ENCODE data around the gene ITPR1.

- TF ChIP-seq, protein P1, sequence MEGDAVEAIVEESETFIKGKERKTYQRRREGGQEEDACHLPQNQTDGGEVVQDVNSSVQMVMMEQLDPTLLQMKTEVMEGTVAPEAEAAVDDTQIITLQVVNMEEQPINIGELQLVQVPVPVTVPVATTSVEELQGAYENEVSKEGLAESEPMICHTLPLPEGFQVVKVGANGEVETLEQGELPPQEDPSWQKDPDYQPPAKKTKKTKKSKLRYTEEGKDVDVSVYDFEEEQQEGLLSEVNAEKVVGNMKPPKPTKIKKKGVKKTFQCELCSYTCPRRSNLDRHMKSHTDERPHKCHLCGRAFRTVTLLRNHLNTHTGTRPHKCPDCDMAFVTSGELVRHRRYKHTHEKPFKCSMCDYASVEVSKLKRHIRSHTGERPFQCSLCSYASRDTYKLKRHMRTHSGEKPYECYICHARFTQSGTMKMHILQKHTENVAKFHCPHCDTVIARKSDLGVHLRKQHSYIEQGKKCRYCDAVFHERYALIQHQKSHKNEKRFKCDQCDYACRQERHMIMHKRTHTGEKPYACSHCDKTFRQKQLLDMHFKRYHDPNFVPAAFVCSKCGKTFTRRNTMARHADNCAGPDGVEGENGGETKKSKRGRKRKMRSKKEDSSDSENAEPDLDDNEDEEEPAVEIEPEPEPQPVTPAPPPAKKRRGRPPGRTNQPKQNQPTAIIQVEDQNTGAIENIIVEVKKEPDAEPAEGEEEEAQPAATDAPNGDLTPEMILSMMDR (IDR thresholded peaks at IDR 0.05; ENCODE audit: poor library complexity, severe bottlenecking): no peak
- TF ChIP-seq TAF1 (IDR thresholded peaks at IDR 0.05; ENCODE audit: low read depth) (no peak), REST (IDR thresholded peaks at IDR 0.05; ENCODE audit: borderline replicate concordance) (no peak), EP300 (conservative IDR thresholded peaks at IDR 0.05; ENCODE audit: poor library complexity, severe bottlenecking) (no peak), EZH2 (IDR thresholded peaks at IDR 0.05; ENCODE audit: borderline replicate concordance, insufficient read depth, low read length, poor library complexity, severe bottlenecking) (no peak), POLR2AphosphoS5 (IDR thresholded peaks at IDR 0.05) (no peak), SMC3 (conservative IDR thresholded peaks at IDR 0.05; ENCODE audit: poor library complexity) (no peak), MXI1 (conservative IDR thresholded peaks at IDR 0.05; ENCODE audit: poor library complexity, severe bottlenecking) (no peak)
Observed at GRCh38 chr3:4735243-4735642, 242.1 kb downstream of the ITPR1 start.

All from neural cell (in vitro differentiated cells).